KMS-11 (cell line): ENCODE data around the gene GRM8.

ENCODE experiments used
- H2AFZ ChIP-seq: fragments of 200-600 bp; sonication (generic); 2 replicates; pipeline ENCODE4 v1.6.1; 2016; ENCODE audit warnings: antibody characterized with exemption, mixed run types, low read depth
- H3K27ac ChIP-seq: fragments of 200-600 bp; sonication (generic); 2 replicates; pipeline ENCODE4 v1.6.1; 2016; ENCODE audit warnings: mild to moderate bottlenecking, mixed run types
- H3K27me3 ChIP-seq: fragments of 200-600 bp; sonication (generic); 2 replicates; pipeline ENCODE4 v1.6.1; 2017; ENCODE audit warnings: mild to moderate bottlenecking, low read depth, mixed run types, moderate library complexity; ENCODE audit not compliant: insufficient read depth
- H3K36me3 ChIP-seq: fragments of 200-600 bp; sonication (generic); 2 replicates; pipeline ENCODE4 v1.6.1; 2017; ENCODE audit warnings: mild to moderate bottlenecking, mixed run types; ENCODE audit not compliant: insufficient read depth
- H3K4me1 ChIP-seq: fragments of 200-600 bp; sonication (generic); 2 replicates; pipeline ENCODE4 v1.6.1; 2016; ENCODE audit warnings: mild to moderate bottlenecking, low read depth, mixed run types; ENCODE audit not compliant: poor library complexity, severe bottlenecking
- H3K4me2 ChIP-seq: fragments of 200-600 bp; sonication (generic); 2 replicates; pipeline ENCODE4 v1.7.0; 2016; ENCODE audit warnings: mild to moderate bottlenecking, mixed run types
- H3K4me3 ChIP-seq: fragments of 200-600 bp; sonication (generic); IDR thresholded peaks from 2 replicates; pipeline ENCODE4 v1.6.1; 2017; ENCODE audit warnings: low read depth, low read length, mixed read lengths; ENCODE audit not compliant: insufficient read depth
- H3K79me2 ChIP-seq: fragments of 200-600 bp; sonication (generic); 2 replicates; pipeline ENCODE4 v1.6.1; 2016; ENCODE audit warnings: low read depth, mixed run types; ENCODE audit not compliant: insufficient read depth
- H3K9ac ChIP-seq: fragments of 200-600 bp; sonication (generic); 2 replicates; pipeline ENCODE4 v1.6.1; 2016; ENCODE audit warnings: mild to moderate bottlenecking, mixed run types
- H4K20me1 ChIP-seq: fragments of 200-600 bp; sonication (generic); 2 replicates; pipeline ENCODE4 v1.6.1; 2016; ENCODE audit warnings: mild to moderate bottlenecking, mixed run types; ENCODE audit not compliant: insufficient read depth
- CTCF ChIP-seq: fragments of 200-600 bp; sonication (generic); conservative IDR thresholded peaks from 2 replicates; pipeline ENCODE4 v1.6.1; 2017; ENCODE audit warnings: low read depth, mild to moderate bottlenecking, antibody characterized with exemption, low read length, moderate library complexity, mixed read lengths

Gene GRM8

GRCh38 chr7:126760914-126761577, 491.7 kb downstream of the GRM8 start:
- Histone ChIP-seq H3K4me1 (no peaks in the 10 kb centered on the region), H4K20me1 (no peaks in the 10 kb centered on the region), H3K27me3 (no peaks in the 10 kb centered on the region), H3K9ac (no peak overlapping the region), H3K4me3 (no peak overlapping the region), H3K79me2 (no peaks in the 10 kb centered on the region), H3K36me3 (no peaks in the 10 kb centered on the region), H3K27ac (no peak overlapping the region), H3K4me2 (no peak overlapping the region), H2AFZ (no peak overlapping the region)
- TF ChIP-seq CTCF = no peak

- H3K4me1 ChIP-seq = no peaks in the 10 kb centered on the region
- H3K4me3 ChIP-seq = no peak overlapping the region
- H4K20me1 ChIP-seq = no peaks in the 10 kb centered on the region
- H3K36me3 ChIP-seq = no peaks in the 10 kb centered on the region
- H3K4me2 ChIP-seq = no peak overlapping the region
- no peaks in the 10 kb centered on the region for H3K27me3 ChIP-seq
- TF ChIP-seq CTCF = no peak
- no peak overlapping the region for H3K9ac ChIP-seq
- no peaks in the 10 kb centered on the region for H3K79me2 ChIP-seq
- no peak overlapping the region for H3K27ac ChIP-seq
- H2AFZ ChIP-seq = no peak overlapping the region
Observed at GRCh38 chr7:126755381-126755780, 497.4 kb downstream of the GRM8 start.

GRCh38 chr7:126750207-126750911, 502.4 kb downstream of the GRM8 start:
- Histone ChIP-seq H3K79me2 (no peaks in the 10 kb centered on the region), H3K27ac (no peak overlapping the region), H3K9ac (no peak overlapping the region), H4K20me1 (no peaks in the 10 kb centered on the region), H3K4me3 (no peak overlapping the region), H3K36me3 (no peaks in the 10 kb centered on the region), H3K4me2 (no peak overlapping the region), H3K4me1 (no peaks in the 10 kb centered on the region), H3K27me3 (no peaks in the 10 kb centered on the region), H2AFZ (no peak overlapping the region)
- no peak for TF ChIP-seq CTCF

GRCh38 chr7:126728967-126729366, 523.8 kb downstream of the GRM8 start:
- H3K27ac ChIP-seq = no peak overlapping the region
- no peak overlapping the region for H3K4me3 ChIP-seq
- no peak overlapping the region for H3K4me2 ChIP-seq
- no peaks in the 10 kb centered on the region for H3K36me3 ChIP-seq
- H3K27me3 ChIP-seq = no peaks in the 10 kb centered on the region
- TF ChIP-seq CTCF = no peak
- H3K79me2 ChIP-seq = no peaks in the 10 kb centered on the region
- H3K4me1 ChIP-seq = no peaks in the 10 kb centered on the region
- H3K9ac ChIP-seq = no peak overlapping the region
- no peaks in the 10 kb centered on the region for H4K20me1 ChIP-seq
- no peak overlapping the region for H2AFZ ChIP-seq
